HG02943 (cell line): ENCODE data around the gene SMPD2.
A peak's percentile ranks its signal among the peaks of the same experiment; 100 is the strongest.

ENCODE experiments used
- ATAC-seq: cut with Tn5 transposase; IDR thresholded peaks from one replicate; pipeline ENCODE4 v1.9.1; 2021; ENCODE audit warnings: mild to moderate bottlenecking, low read depth, moderate library complexity; ENCODE audit not compliant: unreplicated experiment

Gene SMPD2, protein sequence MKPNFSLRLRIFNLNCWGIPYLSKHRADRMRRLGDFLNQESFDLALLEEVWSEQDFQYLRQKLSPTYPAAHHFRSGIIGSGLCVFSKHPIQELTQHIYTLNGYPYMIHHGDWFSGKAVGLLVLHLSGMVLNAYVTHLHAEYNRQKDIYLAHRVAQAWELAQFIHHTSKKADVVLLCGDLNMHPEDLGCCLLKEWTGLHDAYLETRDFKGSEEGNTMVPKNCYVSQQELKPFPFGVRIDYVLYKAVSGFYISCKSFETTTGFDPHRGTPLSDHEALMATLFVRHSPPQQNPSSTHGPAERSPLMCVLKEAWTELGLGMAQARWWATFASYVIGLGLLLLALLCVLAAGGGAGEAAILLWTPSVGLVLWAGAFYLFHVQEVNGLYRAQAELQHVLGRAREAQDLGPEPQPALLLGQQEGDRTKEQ

DNA sequence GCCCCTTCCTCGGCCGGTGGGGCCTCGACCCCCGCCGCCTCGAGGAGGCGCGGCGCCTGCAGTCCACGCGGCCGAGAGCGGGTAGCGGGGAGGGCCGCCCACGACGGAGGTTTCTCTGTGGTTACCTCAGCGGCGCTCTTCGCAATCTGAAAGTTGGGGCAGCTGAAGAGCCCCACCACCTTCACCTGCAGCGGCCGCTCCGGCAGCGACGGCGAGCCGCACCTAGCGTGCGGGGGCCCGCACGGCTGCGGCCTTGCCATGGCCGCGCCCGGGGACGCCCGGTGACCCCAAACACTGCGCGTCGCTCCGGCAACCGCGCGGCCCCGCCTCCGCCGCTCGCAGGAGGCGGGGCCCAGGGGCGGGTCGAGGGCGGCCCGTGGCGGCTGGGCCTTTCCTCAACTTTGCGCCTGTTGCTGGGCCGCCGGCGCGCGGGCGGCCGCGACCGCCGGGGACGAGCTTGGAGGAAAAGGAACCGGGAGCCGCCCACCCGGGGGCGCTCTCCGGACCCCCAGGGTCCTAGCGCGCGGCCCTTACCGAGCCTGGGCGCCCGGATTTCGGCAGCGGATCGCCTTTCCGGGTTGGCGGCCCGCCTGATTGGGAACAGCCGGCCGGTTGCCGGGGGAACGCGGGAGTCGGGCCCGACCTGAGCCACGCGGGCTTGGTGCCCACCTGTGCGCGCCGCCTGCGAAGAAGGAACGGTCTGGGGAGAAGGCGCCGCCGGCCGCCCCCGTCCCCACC is at the start of gene SMPD2, which contains the start of gene PPIL6:
Gene SMPD2 (plus strand): TSS at position 394 of the 738 bp plus-strand sequence. CDS start 398 bp downstream, outside the sequence.
Gene PPIL6 (minus strand): TSS at position 298 of the 738 bp plus-strand sequence. CDS start 38 bp downstream, at position 260.
- ATAC-seq, result peak; percentile 79

- ATAC-seq, result no peak
These were observed 47.2 kb upstream of the SMPD2 start for GRCh38 chr6:109393157-109393885.

DNA sequence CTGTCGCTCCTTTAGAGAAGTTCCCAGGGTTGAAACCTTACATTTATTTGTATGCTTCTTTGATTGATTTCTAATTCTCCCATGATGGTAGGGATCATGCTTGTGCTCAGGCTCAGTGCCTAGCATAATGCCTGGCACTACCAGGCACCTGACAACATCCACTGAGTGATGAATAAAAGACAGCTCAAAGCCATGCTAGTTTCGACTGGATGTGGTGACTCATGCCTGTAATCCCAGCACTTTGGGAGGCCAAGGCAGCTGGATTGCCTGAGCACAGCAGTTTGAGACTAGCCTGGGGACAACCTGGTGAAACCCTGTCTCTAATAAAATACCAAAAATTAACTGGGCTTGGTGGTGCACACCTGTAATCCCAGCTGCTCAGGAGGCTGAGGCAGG is 46.6 kb upstream of the SMPD2 start:
- no peak for ATAC-seq

DNA sequence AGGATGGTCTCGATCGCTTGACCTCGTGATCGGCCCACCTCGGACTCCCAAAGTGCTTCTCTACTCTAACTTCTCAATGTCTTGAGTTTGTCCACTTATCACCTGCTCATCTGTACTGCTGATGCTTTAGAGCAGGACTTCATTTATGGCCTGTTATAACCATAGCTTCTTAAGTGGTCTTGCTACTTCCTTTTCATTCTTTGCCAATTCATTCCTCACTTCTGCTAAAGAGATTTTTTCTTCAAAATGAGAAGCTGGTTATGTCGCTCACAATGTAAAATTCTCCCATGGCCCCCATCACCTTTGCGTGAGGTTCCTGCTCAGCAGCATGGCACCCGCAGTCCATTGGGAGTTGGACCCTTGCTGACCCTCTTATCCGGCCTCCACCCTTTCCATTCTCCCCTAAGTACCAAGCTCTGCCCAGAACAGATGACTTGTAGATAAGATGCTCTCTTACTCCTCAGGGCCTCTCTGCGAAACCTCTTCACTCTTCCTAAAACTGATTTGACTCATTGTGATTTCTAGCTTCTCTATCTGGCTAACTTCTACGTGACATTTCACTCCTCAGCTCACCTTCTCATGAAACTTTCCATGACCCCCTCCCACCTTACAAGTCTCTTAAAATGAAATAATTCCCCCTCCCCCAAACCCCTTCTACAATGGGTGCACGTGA is 44.3 kb upstream of the SMPD2 start:
- no peak for ATAC-seq

GRCh38 chr6:109397020-109397419 is 43.5 kb upstream of the SMPD2 start:
- no peak for ATAC-seq

DNA sequence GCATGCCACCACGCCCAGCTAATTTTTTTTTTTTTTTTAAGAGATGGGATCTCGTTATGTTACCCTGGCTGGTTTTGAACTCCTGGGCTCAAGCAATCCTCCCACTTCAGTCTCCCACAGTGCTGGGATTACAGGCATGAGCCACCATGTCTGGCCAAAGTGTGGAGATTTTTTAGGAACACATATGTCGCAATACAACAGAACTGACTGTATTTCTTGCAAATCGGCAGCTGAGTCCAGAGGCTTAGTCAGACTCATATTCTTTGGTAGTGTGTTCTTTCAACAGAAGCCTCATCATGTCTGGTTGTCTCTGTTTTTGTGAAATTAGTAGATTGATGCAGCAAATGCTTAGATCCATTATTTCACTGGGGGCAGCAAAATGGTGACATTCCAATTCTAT is 34.3 kb upstream of the SMPD2 start:
- ATAC-seq, result no peak

DNA sequence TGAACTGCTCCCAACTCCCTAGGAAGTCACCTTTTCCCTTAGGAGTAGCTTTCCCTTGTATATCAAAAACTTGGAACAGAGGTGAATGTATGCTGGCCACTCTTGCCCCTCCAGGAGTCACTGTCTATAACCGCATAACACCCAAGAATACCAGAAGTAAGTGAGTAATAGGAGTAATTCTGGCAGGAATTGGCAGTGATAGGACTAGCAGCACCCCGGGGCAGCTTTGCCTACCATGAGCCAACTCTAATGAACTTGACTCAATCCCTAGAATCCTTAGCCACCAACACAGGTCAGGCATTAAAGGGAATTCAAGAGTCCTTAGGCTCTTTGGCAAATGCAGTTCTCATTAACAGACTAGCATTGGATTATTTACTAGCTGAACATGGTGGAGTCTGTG is 29.5 kb upstream of the SMPD2 start:
- no peak for ATAC-seq

- ATAC-seq, result no peak
These were observed 22.9 kb upstream of the SMPD2 start for GRCh38 chr6:109417646-109418045.

GRCh38 chr6:109420751-109421150 is 19.8 kb upstream of the SMPD2 start:
- no peak for ATAC-seq

DNA sequence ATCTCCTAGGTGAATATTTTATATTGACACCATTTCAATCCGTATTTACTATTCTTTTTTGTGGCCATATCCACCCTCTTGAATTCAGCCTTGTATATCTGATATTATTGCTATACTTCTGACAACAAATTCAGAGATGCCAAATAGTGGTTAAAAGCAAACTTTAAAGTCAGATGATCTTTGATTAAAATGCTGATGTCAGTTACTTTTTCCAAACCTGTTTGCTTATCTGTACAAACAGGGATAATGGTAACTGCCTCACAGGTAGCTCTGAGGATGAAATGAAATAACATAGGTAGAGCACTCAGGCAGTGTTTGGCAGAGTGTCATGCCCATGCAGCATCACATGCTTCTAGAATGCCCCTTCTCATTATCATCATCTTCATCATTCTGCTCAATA is 19.3 kb upstream of the SMPD2 start:
- ATAC-seq, result no peak

GRCh38 chr6:109424946-109425345 is 15.6 kb upstream of the SMPD2 start:
- no peak for ATAC-seq

GRCh38 chr6:109428889-109429477 is 11.5 kb upstream of the SMPD2 start:
- no peak for ATAC-seq

DNA sequence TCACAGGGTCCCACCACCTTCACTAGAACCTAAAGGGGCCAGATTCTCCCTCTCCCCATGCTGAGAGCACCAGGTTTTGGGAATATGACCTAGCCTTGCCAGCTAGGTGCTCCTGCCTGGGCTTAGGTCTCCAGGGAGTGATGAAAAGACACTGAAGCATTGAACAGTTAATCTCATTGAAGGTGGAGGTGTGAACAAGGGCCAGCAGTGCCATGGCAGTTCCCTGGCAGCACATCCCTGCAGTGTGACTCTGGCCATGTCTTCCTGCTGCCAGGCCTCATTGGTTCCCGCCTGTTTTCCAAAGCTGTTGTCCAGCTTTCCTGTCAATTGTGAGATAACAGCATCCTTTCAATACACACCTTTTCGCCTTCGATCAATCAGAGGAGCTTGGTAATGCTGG is 11.0 kb upstream of the SMPD2 start:
- ATAC-seq, result no peak

DNA sequence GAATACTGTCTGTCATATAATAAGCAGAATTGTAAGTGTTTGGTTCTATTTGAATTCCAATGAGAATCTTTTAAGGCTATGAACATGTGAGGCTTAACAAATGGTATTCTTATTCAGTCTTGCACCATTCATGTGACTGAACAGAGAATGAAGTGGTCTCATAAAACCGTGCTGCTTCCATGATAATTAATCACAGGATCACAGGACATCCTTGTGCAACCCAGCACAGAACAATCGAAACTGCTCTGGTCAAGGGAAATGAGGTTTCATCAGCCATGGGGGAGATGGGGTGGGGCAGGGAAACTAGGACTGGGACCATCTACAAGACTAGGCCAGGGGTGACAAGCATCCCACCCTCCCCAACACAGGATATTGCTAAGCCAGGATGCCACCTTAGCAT is 6.1 kb upstream of the SMPD2 start:
- ATAC-seq, result no peak

GRCh38 chr6:109436041-109436440 is 4.5 kb upstream of the SMPD2 start:
- no peak for ATAC-seq

- ATAC-seq, result peak; percentile 27
These were observed 719 bp downstream of the SMPD2 start for GRCh38 chr6:109441069-109441816.

DNA sequence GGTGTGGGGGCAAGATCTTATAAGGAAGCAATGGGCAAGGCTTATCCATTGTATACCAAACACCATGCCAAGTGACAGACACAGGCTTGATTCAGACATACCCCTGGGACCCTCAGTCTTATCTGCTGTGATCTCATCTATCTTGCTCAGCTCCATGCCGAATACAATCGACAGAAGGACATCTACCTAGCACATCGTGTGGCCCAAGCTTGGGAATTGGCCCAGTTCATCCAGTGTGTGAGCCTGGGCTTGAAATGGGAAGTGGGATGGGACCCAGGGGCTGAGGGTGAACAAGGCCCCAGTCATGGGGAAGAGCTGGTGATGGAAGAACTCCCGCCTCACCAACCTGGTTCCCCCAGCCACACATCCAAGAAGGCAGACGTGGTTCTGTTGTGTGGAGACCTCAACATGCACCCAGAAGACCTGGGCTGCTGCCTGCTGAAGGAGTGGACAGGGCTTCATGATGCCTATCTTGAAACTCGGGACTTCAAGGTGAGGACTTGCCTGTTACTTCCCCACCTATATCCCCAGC is 1.9 kb downstream of the SMPD2 start:
- ATAC-seq, result no peak

DNA sequence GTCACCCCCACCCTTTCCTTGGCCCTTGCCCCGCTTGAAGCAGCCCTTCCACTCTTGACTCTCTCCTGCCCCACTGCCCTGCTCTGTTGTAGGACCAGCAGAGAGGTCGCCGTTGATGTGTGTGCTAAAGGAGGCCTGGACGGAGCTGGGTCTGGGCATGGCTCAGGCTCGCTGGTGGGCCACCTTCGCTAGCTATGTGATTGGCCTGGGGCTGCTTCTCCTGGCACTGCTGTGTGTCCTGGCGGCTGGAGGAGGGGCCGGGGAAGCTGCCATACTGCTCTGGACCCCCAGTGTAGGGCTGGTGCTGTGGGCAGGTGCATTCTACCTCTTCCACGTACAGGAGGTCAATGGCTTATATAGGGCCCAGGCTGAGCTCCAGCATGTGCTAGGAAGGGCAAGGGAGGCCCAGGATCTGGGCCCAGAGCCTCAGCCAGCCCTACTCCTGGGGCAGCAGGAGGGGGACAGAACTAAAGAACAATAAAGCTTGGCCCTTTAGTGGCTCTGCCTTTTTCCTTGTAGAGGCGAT is 3.0 kb downstream of the SMPD2 start:
- ATAC-seq, result no peak

DNA sequence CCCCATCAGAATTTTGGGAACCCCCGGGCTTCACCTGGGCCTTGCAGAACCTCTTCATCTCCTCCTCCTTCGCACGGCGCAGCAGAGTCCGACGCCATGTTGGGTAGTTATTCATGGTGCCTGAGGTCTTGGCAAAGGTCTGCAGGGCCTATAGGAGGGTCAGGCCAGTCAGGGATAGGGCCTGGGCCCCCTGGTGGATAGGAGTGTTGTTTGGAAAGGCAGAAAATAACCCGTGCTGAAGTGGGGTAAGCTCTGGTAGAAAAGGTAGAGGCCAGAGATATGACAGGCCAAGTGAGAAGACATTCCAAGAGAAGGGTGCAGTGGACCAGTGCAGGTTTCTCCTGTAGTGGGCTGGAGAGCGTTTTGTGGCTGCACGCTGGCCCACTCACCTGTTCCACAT is 4.9 kb downstream of the SMPD2 start:
- no peak for ATAC-seq
